Mucosa of stomach (tissue), 1 donor: ENCODE measurements around the gene HIRIP3.
"Not testable (repeated sequence)": the region's sequence is repeated elsewhere in the genome, so short reads cannot be mapped to it uniquely, and the experiment has no call there.

Experiments used
- H3K27me3 ChIP-seq: one replicate; pipeline ENCODE4 v1.7.0; 2013; ENCODE audit warnings: mild to moderate bottlenecking, low read length; ENCODE audit not compliant: control insufficient read depth, insufficient read depth
- H3K36me3 ChIP-seq: one replicate; pipeline ENCODE4 v1.7.0; 2013; ENCODE audit warnings: low read length; ENCODE audit not compliant: control insufficient read depth, insufficient read depth
- H3K4me1 ChIP-seq: one replicate; pipeline ENCODE4 v1.7.0; 2013; ENCODE audit warnings: mild to moderate bottlenecking, low read length; ENCODE audit not compliant: control insufficient read depth, insufficient read depth
- H3K4me3 ChIP-seq: one replicate; pipeline ENCODE4 v1.7.0; 2013; ENCODE audit warnings: low read length
- H3K9ac ChIP-seq: one replicate; pipeline ENCODE4 v1.7.0; 2013; ENCODE audit warnings: mild to moderate bottlenecking, low read length, moderate library complexity
- H3K9me3 ChIP-seq: one replicate; pipeline ENCODE4 v1.7.0; 2013; ENCODE audit warnings: mild to moderate bottlenecking, low read length, moderate library complexity; ENCODE audit not compliant: control insufficient read depth
- donor health status: Pancreatic carcinoma.

The HIRIP3 gene

GRCh38 chr16:30012598-30012997, 17.2 kb upstream of the HIRIP3 start:
- H3K9me3 ChIP-seq, H3K9ac ChIP-seq, H3K36me3 ChIP-seq, H3K4me3 ChIP-seq: not testable (repeated sequence)
- Histone ChIP-seq H3K27me3 (peaks cover 39% of the 10 kb centered on the region), H3K4me1 (peaks cover 10% of the 10 kb centered on the region)

DNA sequence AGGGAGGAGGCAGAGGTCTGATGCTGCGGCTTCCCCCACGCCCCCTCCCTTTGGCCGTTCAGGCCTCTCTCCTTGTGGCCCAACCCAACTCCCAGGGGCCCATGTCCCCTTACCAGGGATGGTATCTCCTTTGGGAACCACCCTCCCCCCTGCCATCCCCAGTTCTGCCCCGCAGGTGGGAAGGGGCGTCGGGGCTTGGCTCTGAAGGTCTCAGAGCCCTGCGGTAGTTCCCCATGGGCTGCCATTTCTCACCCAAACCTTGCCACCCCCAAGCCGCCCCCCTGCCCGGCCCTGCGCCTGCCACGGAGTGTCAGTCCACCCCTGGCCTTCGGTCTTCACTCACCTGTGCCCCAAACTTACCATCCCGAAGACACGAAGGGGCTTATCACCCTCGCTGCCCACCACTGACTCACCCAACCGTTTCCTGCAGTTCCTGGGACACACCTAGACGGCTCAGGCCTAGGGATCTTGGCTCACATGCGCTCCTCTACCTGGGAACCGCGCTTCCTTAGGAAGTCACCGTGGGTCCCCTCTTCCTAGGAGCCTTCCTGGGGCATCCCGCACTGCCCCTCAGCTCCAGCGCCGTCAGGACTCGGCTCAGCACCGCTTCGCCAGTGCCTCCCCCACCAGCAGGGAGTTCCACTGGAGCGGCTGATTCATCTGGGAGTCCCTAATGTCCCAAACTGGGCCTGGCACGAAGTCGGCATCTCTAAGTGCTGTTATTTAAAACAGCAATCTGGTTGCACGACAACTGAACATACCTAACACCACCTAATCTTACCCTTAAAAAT, 16.5 kb upstream of the HIRIP3 start:
- Histone ChIP-seq H3K9ac (no peak overlapping the region), H3K4me1 (peaks cover 10% of the 10 kb centered on the region), H3K27me3 (peaks cover 42% of the 10 kb centered on the region), H3K9me3 (no peaks in the 10 kb centered on the region), H3K4me3 (no peak overlapping the region), H3K36me3 (no peaks in the 10 kb centered on the region)

- Histone ChIP-seq H3K4me3 (no peak within 1 kb of the TSS), H3K9ac (no peak within 1 kb of the TSS), H3K27me3 (peaks cover 42% of the 10 kb centered on the region), H3K9me3 (no peaks in the 10 kb centered on the region), H3K36me3 (no peaks in the 10 kb centered on the region), H3K4me1 (peaks cover 10% of the 10 kb centered on the region)
Measured at GRCh38 chr16:30010844-30011713, 15.7 kb upstream of the HIRIP3 start, which contains the start of gene DOC2A. Gene DOC2A, minus strand, starts transcription at chr16:30011027. Its CDS starts 805 bp downstream, at chr16:30010222.

DNA sequence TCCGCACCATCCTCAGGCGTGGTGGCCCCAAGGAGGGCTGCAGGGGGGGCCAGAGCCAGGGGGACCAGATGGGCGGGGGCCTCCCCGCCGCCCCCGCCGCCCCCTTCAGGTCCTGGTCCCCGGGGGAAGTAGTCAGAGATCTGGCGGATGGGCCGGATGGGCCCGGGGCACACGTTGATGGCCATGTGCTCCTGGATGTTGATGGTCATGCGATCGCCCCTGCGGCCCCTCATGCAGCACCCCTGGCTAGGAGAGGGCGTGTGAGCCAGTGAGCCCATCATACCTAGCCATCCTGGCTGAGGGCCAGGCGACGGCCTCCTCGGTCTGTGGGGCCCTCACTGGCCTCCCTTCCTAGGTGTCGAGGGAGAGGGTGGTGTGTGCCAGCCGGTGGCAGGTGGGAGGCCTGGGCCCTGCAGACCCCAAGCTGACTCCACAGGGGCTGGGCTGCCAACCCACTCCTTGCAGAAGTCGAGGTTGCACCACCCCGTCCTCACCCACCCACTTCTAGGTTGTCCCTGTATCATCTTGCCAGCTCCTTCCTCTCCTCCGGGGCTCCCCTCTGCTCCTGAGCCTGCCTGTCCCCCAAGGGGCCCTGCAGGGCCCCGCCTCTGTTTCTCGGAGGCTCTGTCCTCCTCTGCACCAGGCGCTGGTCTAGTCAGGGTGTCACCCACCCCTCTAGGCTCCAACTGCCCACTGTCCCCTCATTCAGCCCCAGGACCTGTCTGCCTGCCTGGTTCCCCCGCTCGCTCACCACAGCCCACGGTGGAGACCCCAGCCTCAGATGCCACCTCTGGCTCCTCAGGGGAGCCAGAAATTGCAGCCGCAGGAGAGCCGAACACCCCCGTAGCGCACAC, 14.8 kb upstream of the HIRIP3 start:
- Histone ChIP-seq H3K27me3 (peaks cover 42% of the 10 kb centered on the region), H3K36me3 (no peaks in the 10 kb centered on the region), H3K9ac (no peak overlapping the region), H3K4me3 (no peak overlapping the region), H3K4me1 (peaks cover 13% of the 10 kb centered on the region), H3K9me3 (no peaks in the 10 kb centered on the region)

- H3K36me3 ChIP-seq = no peaks in the 10 kb centered on the region
- H3K9me3 ChIP-seq = no peaks in the 10 kb centered on the region
- H3K27me3 ChIP-seq = peaks cover 42% of the 10 kb centered on the region
- no peak overlapping the region for H3K9ac ChIP-seq
- H3K4me3 ChIP-seq = no peak overlapping the region
- peaks cover 14% of the 10 kb centered on the region for H3K4me1 ChIP-seq
Measured at GRCh38 chr16:30009085-30009862, 13.9 kb upstream of the HIRIP3 start.

DNA sequence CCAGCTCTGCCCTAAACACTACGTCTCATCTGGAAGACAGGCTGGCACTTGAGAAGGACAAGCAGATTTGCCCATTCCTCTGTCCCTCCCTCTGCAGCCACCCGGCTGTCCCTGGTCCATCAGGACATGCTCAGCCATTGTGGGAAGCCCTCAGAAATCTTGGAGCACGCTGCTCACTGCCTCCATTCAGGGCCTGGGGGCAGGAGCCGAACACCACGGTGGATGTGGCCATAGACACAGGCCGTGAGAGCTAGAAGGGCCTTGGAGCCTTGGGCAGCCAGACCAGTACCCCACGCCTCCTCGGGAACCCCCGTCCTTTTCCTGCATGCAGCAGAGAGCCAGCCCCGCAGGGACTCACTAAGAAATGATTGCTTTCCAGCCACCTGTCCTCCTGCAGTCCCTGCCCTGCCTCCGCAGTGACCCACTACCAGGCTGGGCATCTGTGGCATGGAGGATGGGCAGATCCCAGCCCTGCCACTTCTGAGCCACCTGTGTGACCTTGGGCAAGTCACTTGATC, 12.0 kb upstream of the HIRIP3 start:
- Histone ChIP-seq H3K36me3 (no peaks in the 10 kb centered on the region), H3K27me3 (peaks cover 42% of the 10 kb centered on the region), H3K9me3 (no peaks in the 10 kb centered on the region), H3K4me3 (no peak overlapping the region), H3K4me1 (peaks cover 14% of the 10 kb centered on the region), H3K9ac (no peak overlapping the region)

DNA sequence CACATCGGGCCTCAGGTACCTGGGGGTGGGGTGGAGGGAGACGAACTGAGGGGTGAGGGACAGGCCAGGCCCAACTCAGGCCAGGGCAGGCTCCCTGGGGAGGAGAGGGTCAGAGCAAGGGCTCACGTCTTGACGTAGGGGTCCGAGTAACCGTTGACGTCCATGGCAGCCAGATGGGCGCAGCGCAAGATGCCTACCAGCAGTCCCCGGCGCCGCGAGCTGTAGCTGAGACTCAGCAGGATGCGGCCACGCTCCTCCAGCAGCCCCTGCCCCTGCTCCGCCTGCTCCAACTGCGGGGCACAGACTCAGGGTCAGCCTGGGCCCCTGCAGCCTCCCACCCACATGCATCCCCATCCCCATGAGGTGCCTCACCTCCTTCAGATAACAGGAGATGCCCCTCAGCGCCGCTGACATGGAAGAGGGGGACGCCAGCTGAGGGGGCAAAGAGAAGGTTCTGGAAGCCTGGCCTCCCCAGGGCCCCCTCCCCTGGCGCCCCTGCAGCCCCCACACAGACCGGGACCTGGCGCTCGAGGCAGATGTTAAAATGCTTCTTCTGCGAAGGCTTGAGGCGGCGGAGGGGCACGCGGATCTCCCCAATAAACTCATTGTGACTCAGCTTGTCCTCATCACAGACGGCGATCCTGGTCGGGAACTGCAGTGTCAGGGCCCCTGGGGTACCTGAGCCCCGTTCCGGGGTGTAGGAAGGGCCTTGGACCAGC, 11.4 kb upstream of the HIRIP3 start:
- H3K9me3 ChIP-seq = no peaks in the 10 kb centered on the region
- H3K36me3 ChIP-seq = no peaks in the 10 kb centered on the region
- no peak overlapping the region for H3K4me3 ChIP-seq
- H3K27me3 ChIP-seq = peaks cover 37% of the 10 kb centered on the region
- no peak overlapping the region for H3K9ac ChIP-seq
- peaks cover 12% of the 10 kb centered on the region for H3K4me1 ChIP-seq

- no peaks in the 10 kb centered on the region for H3K9me3 ChIP-seq
- H3K4me1 ChIP-seq = peaks cover 9% of the 10 kb centered on the region
- no peaks in the 10 kb centered on the region for H3K36me3 ChIP-seq
- no peak overlapping the region for H3K4me3 ChIP-seq
- no peak overlapping the region for H3K9ac ChIP-seq
- peaks cover 32% of the 10 kb centered on the region for H3K27me3 ChIP-seq
Measured at GRCh38 chr16:30006095-30006473, 10.7 kb upstream of the HIRIP3 start.

DNA sequence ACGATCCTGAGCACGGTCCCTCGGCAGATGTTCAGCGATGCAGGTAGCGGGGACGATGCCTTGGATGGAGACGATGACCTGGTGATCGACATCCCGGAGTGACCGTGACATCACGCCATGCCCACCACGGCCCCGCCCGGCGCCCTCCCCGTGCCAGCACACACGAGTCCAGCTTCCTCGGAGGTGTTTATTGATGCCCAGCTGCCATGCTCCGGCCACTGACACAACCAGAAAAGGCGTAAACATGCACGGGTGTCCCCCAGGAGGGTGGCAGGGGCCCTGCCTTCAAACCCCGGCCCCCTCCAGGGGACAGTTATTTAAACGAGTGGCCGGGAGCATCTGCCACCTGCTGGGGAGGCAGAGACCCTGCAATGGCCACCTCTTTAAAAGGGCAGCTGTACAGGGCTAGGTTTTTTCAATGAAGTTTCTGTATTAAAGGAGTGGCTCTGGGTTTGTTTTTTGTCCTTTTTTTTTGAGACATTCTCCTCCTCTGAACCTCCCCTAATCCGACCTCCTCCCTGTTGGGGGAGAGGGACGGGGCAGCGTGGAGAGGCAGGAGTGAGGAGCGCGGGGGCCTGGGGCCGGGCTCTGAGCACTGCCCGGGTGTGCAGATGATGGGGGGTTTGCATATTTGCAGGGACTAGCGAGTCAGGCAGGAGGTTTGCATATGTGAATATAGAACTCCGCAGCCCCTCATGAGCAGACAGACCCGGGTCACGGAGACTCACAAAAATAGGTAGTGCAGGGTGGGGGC, 10.1 kb upstream of the HIRIP3 start:
- Histone ChIP-seq H3K36me3 (no peaks in the 10 kb centered on the region), H3K4me3 (no peak overlapping the region), H3K9ac (no peak overlapping the region)

DNA sequence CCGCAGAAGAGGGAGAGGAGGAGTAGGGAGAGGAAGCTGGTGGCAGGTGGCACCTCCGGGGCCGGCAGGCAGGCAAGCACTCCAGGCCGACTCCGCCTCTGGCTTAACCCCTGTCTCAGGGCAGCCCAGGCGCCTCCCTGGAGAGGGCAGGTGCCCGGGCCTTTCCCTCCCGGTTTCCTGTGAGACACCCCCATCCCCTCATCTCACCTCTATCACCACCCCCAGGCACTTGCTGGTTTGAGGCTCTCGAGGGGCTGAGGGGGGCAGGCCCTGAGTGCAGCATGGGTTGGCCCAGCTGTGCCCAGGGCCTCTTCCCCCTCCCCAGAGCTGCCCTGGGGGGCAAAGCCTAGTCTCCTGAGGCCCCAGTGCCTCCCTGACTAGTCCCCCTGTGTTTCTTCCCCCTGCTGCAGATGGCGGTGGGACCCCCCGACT, 9.4 kb upstream of the HIRIP3 start:
- H3K27me3 ChIP-seq = peaks cover 23% of the 10 kb centered on the region
- H3K4me3 ChIP-seq = no peak overlapping the region
- no peaks in the 10 kb centered on the region for H3K9me3 ChIP-seq
- H3K36me3 ChIP-seq = no peaks in the 10 kb centered on the region
- no peak overlapping the region for H3K9ac ChIP-seq
- peaks cover 3% of the 10 kb centered on the region for H3K4me1 ChIP-seq

More for the DNA sequence above, 10.1 kb upstream of the HIRIP3 start:
- Histone ChIP-seq H3K4me1 (peaks cover 8% of the 10 kb centered on the region), H3K9me3 (no peaks in the 10 kb centered on the region), H3K27me3 (peaks cover 30% of the 10 kb centered on the region)
